Activated CD4-positive, alpha-beta T cell treated with anti-CD3 and anti-CD28 coated beads, Interleukin-2, amount 50 U/mL, for 16 hours (primary cell): ENCODE data around the gene GOSR2.
"Not testable (repeated sequence)": the region's sequence is repeated elsewhere in the genome, so short reads cannot be mapped to it uniquely, and the experiment has no call there.

Source experiments
- DNase-seq: peaks from one replicate; pipeline ENCODE4 v3.0.0-alpha.2; 2020

Gene GOSR2

DNA sequence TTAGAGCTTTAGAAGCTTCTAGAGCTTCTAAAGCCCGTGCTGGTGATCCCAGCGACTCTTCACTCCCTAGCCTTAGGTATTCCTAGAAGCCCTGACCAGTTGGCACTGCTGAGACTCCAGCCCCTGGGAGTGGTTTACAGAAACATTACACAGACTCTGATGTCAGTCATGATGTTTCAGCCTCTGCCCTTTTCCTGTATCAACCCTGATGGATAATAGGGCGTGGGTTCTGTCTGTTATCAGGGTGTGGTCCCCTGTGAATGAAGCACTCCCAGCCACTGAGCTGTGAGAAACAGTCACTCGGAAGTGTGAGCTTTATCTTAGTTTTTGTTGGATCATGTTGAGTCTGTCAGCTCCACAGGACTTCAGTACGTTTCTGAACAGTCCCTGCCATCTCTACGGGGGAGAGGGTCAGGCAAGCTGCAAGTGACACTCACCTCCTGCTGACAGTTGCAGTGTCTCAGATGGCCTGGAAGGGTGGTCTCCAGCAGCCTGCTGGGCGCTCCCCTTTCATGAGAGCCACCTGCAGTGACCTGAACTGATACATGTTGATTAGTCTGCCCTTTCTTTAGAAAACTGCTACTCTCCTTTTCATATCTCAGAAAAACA, 12.8 kb downstream of the GOSR2 start:
- DNase-seq: no peak

DNA sequence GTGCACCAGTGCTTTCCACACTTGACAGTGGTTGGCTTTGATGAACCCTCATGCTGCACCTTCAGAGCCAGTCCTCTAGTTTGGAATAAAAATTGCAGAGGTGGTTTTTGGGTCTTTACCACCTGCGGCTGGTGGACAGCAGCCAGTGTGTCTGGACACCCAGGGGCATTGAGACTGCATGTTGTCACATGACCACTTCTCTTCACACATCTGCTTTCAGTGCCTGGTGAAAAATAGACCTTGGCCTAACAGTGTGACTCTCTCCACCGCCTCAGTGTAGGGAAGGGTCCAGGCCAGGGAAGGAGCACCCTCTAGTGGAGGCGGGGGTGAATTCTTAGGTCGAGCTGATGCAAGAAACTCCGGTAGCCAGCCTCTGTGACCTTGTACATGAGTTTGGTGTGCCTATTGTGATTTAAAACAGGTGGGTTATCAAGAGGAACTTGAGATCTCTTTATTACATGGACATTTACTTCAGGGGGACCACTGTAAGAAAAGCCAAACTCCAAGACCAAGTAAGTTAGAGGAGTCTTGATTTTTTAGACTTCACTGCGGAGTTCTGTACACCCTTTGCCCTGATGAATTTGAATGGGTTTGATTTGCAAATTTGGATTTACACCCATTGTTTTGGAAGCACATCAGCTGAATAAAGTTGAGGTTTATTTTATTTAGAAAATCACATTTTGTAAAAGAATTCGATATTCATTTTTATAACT, 17.9 kb downstream of the GOSR2 start:
- peak; percentile 74 for DNase-seq

DNA sequence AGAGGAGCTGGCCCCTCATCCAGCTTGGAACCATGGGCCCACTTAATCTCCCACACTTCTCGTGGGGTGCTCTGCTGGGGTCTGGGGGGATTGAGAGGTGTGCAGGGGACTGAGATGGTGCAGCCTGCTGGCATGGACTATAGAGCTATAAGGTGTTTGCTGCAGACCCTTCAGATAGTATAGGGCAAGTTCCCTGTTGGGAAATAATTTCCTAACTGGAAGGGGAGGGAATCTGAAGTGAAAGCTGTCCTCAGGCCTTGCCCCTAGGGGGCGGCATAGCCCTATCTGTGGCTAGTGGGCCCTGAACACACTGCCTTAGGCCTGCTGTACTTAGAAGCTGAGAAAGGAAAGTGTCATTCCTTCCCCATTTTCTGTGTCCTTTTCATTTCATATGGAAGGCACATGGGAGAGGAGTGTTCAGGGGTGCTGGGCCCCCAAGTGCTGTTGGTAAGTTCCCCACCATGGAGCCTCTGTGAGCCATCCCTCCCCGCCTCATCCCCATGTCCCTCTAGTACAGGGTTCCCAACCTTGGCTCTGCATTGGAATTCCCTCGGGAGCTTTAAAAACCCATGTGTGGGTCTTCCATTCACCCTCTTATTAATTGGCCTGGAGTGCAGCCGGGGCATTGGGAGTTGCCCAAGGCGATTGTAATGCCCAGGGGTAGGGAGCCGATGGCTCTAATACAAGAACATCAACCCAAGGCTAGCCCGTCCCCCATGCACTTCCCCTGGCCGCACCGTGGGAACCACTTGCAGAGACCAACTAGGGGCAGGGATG, 19.7 kb downstream of the GOSR2 start:
- DNase-seq: peak; percentile 59

DNA sequence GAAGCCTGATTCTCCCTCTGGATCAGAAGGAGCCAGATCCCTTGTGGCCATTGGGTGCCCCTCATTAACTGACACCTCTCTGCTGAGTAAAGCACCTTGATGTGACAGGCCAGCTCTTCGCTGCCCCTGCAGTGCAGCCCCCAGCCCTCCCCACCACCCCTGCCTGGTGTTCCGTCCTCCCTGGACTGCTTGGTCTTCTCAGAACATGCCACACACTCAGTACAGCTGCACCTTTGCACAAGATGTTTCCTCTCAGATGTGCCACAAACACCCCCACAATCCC, 20.2 kb downstream of the GOSR2 start:
- DNase-seq: no peak

DNA sequence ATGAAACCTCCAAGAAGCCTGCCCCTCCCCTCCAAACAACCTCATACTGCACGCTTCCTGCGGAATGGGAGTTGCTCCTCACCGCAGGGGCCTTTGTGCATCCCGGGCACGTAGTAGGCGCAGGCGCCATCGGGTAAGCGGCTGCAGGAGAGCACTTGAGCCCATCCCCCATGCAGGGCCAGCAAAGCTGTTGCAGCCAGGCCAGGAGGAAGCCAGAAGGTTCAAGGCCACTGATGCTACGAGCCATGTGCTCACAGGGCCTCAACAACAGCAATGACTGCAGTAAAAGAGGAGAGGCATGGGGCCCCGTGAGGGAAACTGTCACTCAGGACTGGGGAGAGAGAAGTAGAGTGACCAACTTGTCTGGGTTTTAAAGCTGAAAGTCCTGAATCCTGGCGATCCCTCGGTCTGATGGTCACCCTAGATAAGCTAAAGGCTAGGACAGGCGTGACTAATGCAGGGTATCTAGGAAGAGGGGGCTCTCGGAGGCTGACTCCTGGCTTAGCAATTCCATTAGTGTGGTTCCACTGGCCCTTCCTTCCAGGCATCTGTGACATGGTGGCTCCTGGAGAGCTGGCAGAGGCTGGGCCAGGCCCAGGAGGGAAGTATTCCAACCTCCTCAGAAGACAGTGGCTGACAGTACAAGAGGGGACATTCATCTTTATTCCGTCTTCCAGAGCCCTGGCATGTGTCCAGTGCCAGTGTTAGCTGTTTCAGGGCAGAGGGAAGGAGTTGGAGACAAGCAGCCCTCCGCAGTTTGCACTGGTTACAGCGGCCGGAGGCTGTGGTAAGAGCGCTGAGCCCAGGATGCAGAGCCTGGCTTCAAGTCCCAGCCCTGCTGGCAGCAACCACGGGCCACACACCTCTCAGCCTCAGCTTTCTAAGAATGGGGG, 20.8 kb downstream of the GOSR2 start:
- no peak for DNase-seq

DNA sequence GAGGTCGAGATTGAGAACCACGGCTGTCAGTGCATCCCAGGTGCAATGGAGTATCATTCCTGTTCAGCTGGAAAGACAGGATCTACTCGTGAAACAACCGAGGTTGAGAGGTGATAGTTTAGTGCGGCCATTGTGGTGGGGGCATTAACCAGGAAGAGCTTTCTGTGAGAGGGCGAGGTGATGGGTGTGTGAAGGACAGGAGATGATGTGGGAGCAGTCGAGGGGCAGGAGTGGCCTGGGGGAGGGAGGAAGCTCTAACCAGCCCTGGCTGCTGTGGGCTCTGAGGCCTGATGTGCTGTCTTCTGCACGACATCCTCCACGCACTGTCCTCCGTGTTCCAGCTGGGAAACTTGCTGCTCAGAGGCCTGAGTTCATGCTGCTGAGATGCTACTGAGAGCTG, 22.0 kb downstream of the GOSR2 start:
- DNase-seq: no peak

DNA sequence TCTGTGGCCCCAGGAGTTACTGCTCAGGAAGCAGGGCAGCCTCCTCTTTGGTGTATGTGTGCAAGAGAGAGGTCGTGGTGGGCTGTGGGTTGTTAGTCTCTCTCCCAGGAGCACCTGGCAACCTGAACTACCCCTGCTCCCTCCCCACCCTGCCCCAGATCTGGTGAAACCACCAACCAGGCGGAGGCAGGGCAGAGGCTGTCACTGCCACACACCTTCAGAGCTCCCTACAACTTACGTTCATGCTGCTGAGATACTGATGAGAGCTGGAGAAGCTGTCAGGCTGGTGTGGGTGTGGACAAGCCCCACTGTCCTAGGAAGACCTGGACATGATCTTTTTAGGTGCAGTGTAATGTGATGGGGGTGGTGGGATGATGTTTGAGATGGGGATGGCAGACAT, 24.3 kb downstream of the GOSR2 start:
- no peak for DNase-seq

DNA sequence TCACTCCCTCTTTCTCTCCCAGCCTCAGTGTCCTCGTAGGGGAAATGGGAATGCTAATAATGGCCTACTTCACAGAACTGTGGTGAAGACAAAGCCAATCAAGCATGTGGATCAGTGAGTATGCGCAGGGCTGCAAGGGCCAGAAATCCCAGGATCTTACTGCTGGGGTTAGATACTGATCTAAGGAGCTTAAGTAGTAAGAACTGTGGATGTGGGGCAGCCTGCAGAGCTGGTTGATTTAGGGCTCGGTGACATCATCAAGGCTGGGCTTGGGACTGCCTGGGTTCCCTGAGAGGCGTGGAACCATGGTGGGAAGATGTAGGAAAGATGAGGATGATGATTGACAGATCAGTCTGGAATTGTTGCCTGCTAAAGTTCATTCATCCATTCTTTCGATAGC, 25.6 kb downstream of the GOSR2 start:
- no peak for DNase-seq

DNA sequence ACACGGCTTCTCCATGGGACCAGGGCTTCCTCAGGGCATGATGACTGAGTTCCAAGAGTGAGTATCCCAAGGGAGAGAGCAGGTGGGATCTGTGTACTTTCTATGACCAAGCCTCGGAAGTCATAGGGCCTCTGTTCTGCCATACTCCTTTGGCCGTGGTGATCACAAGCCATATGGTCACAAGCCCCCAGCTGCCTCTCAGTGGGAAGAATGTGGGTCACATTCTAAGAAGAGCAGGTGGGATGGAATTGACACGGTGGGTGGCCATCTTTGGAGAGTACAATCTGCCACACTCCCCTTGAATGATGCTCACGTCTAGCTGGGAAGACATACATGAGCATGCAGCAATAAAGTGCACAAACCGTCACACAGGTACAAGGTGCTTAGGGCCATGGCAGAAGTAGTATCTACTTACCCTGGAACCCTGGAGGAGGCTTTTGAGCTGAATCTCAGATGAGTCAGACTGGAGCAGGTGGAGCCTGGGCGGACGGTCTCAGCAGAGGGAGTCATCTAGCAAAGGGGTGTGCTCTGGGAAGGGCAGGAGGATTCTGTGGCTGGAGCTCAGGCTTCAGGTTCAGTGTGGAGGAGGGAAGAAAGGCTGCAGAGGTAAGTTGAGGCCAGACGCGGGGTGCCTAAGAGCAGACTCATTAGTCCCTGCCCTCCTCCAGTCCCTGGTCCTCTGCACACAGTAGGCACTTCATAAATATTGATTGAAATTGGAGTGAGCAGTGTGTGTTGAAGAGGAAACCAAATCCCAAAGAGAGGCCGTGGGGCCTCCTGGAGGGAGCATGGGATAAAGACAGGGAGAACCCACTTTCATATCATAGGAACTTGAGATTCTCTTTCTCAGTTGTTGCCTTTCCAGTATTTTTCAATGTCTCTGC, 26.6 kb downstream of the GOSR2 start:
- no peak for DNase-seq

DNA sequence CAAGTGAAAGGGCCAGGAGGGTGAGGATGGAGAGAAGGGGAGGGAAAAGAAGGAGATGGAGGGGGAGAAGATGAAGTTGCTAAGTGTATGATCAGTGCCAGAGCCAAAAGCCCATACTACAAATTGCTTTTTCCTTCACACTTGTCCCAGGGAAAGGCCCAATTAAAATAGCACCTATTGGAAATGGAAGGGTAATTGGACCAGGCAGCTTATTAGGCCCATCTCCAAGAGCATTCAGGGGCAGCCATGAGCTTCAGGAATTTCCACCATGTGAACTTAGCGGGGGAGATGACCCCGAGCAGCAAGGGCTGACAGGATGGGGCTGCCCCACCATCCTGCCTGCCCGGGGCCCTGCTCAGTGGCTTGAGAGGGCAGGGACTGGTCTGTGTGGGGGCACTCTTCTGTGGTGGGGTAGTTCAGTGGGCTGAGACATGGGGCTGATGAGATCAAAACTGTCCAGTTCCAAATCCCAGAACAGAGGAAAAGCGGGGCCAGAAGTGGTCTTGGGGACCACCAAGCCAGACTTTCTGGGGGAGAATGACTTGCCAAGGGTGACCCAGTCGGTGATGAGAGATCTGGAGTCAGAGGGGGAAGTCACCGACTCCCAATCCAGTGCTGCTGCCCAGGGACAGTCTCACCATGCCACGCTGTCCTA, 27.5 kb downstream of the GOSR2 start:
- DNase-seq: no peak

DNA sequence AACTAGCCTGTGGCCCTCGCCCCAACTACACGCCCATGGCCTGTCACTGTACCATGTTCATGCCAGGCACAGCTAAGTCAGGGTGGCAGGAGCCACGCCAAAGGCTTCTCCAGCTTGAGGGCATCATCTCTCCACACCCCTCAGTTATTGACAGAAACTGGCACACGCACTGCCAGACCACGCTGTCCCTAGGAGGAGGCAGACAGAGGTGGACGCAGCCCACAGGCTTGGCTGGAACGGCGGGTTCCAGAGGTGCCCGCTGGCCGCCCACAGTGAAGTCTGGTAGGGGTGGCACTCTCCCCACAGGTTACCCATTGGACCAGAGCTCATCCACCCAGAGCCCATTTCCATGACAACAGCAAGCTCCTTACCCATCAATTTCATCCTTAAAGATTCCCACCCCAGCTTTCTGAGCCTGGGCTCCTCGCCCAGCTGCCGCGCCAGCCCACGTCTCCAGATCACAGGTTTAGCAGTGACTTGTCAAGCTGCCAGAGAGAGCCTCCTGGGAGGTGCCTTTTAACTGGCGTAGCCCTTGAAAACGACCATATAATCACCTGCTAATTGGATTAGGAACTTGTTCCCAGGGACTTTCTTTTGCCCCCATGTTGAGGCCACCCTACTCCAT, 28.1 kb downstream of the GOSR2 start:
- DNase-seq: no peak

DNA sequence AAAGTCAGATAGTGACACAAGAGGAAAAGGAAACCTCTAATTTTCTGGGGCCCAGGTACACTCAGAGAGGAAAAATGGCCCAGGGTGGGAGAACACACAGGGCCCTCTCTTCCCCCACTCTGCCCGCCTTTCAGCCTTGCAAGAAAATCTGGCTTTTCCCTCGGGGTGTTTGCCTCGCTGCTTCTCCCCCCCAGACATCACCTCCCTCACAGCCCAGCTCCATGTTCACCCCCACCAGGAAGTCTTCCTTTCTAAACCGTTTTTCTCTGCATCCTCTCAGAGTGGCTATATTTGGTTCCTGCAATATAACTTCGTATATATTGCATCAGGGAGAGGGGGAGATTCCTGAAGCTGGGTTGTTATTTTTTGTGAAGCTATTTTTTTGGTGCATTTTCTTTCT, 28.7 kb downstream of the GOSR2 start:
- DNase-seq: no peak

DNA sequence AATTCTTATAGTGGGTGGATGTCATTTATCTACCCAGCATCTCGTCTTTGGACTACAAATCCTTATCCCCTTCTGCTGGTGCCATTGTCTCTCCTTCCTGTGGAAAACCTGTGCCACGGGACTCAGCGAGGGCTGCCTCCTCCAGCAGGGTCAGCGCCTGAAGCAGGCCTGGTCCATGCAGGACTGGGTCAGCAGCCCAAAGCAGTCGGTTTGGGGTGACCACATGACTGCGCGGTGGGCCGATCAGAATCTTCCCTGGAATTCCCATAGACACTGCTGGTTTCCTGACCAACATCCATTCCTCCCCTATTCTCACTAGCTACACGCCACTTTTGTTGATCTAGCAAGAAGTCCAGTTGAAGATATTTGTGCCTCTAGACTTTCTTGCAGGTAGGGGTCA, 29.2 kb downstream of the GOSR2 start:
- DNase-seq: no peak

DNA sequence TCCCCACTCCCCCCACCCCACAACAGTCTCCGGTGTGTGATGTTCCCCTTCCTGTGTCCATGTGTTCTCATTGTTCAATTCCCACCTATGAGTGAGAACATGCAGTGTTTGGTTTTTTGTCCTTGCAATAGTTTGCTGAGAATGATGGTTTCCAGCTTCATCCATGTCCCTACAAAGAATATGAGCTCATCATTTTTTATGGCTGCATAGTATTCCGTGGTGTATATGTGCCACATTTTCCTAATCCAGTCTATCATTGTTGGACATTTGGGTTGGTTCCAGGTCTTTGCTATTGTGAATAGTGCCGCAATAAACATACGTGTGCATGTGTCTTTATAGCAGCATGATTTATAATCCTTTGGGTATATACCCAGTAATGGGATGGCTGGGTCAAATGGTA, 30.2 kb downstream of the GOSR2 start:
- not testable (repeated sequence) for DNase-seq

DNA sequence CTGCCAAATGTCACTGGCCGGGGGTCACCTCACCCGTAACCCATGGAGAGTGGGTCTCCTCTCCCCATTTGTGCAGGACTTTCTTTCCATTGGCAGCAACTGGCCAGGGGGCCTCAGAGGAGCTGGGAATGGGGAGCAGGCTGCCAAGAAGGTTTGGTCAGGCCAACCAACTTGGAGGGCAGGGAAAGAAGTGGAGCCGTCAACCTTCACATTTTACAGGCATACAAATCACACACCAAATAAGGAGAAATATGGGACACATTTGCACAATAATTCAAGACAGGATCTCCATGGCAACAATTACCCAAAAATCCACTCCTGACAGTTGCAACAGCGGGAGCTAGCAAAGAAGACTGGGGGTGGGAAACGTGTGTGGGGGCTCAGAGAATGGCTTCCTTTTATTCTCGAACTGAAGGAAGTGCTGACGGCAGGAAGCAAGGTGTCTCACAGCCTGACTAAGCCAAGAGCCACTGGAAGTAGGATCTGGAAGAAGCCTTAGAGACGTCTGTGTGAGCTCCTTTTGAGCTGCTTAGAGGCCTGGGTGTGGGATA, 35.2 kb downstream of the GOSR2 start:
- no peak for DNase-seq

DNA sequence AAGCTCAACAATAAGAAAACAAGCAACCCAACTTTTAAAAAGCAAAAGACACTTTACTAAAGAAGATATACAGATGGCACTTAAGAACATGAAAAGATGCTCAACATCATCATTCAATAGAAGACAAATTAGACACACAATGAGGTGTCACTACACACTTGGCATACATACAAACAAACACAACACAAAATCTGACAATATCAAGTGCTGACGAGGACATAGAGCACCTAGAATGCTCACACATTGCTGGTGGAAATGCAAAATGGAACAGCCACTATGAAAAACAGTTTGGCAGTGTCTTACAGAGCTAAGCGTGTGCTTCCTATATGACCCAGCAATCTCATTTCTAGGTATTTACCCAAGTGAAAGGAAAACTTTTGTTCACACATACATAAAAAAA, 37.2 kb downstream of the GOSR2 start:
- no peak for DNase-seq

DNA sequence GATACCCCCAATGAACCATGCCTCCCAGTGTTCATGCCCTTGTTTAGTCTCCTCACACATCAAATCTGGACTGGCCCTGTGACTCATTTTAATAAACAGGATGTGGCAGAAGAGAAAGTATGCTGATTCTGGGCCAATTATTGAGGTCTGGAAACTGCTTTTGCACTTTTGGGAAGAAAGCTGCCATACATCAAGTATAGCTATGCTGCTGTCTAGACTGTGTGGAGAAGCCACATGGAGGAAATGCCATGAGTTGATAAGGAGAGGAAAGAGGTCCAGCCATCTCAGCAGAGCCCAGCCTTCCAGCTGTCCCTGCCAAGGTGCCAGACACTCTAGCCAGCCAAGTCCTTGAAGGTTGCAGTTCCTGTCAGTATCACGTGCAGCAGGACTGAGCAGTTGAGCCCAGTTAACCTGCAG, 39.4 kb downstream of the GOSR2 start:
- DNase-seq: peak; percentile 53

DNA sequence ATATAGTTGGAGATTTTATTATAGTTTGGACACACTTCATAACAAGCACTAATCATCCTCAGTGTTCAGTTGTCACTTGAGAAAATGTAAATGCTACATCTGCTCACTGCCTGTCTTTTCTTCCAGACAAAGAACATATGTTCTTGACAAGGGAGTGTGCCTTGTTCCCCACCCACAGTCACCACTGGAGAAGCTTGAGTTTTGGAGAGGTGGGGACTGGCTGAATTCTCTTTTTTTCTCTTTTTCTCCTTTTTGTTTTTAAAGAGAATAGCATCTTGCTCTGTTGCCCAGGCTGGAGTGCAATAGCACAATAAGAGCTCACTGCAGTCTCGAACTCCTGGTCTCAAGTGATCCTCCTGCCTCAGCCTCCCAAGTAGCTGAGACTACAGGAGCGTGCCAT, 40.6 kb downstream of the GOSR2 start:
- no peak for DNase-seq

DNA sequence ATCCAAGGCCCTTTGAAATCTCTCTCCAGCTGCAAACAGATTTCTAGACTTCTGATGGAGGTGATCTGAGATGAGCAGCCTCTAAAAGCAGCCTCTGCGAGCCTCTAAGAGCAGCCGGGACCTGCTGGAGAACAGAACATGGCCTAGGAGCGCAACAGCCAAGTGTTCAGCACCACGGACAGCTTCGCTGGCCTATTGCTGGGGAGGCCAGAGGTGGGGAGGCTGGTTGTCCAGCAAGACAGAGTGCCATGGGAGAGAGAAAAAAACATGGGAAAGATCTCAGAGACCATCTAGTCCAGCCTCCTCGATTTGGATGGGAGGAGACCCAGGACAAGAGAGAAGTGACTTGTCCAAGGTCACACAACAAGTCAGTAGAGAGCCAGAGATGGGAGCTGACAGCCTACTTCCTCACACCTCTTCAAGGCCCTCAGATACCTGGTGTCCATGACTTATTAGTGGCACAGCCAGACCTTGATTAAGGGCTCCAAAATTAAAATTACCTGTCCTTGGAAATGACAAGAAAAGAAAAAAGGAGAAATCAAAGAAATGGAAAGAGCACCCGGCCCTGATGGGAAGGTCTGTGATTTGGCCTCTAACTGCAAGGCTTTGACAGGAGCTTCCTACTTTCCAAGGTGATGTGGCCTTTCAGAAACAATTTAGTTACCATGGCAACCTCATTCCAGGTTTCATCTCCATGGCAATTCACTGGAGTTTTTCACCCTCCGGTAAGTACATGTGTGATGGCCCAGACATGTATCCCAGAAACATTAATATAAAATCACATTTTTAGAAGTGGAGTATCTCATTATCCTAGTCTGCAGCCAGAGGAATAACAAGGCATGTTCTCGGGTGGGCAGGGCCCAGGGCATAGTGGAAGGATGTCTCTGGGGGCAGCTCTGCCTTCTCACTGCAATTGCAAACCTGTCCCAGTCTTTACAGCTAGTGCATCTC, 41.6 kb downstream of the GOSR2 start:
- DNase-seq: no peak
